ENCODE results near the gene EFCAB7. TPM values are rescaled to one million over a fixed set of nuclear protein-coding genes. Genes with fewer than 3 reads are reported as not detected.

EFCAB7 gene
- total RNA-seq, 6 donors from 2014 or later = 2.1 to 20.4 (median 4.7) TPM

DNA sequence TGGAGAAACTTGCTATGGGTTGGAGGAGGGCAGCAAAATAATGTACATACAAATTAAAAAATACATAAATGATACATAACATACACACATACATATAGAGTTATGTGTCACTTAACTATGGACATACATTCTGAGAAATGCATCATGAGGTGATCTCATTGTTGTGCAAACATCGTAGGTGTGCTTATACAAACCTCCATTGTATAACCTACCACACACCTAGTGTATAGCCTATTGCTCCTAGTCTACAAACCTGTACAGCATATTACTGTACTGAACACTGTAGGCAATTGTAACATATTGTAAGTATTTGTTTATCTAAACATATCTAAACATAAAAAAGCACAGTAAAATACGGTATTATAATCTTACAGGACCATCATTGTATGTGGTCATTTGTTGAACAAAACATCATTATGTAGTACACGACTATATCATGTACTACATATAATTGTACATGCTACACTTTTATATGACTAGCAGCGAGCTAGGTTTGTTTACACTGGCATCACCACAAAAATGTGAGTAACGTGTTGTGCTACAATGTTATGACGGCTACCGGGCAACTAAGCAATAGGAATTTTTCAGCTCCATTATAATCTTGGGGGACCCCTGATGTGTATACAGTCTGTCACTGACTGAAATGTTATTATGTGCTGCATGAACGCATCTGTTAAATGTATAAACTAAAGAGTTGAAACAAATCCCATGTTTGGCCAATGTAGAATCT is 35.8 kb upstream of the EFCAB7 start:
- H3K9me3 ChIP-seq = no peaks in the 10 kb centered on the region
- H3K27me3 ChIP-seq = no peaks in the 10 kb centered on the region
- TF ChIP-seq POLR2AphosphoS5 (IDR thresholded peaks at IDR 0.05) (no peak), POLR2A (IDR thresholded peaks at IDR 0.05) (no peak), EP300 (IDR thresholded peaks at IDR 0.05) (peak in 1 of 4 donors; percentile 40)
- TF ChIP-seq, protein P1, sequence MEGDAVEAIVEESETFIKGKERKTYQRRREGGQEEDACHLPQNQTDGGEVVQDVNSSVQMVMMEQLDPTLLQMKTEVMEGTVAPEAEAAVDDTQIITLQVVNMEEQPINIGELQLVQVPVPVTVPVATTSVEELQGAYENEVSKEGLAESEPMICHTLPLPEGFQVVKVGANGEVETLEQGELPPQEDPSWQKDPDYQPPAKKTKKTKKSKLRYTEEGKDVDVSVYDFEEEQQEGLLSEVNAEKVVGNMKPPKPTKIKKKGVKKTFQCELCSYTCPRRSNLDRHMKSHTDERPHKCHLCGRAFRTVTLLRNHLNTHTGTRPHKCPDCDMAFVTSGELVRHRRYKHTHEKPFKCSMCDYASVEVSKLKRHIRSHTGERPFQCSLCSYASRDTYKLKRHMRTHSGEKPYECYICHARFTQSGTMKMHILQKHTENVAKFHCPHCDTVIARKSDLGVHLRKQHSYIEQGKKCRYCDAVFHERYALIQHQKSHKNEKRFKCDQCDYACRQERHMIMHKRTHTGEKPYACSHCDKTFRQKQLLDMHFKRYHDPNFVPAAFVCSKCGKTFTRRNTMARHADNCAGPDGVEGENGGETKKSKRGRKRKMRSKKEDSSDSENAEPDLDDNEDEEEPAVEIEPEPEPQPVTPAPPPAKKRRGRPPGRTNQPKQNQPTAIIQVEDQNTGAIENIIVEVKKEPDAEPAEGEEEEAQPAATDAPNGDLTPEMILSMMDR (IDR thresholded peaks at IDR 0.05) = no peak
- H3K4me1 ChIP-seq = no peaks in the 10 kb centered on the region
- H3K4me3 ChIP-seq = no peak overlapping the region
- ATAC-seq (ENCODE audit: low FRiP score in 2 of 2) (no peak), DNase-seq (no peak)
- H3K36me3 ChIP-seq = no peaks in the 10 kb centered on the region
- WGBS, 2 donors = 76 to 85% methylated on average over 8 of the region's 8 CpGs
- H3K27ac ChIP-seq = no peak overlapping the region

DNA sequence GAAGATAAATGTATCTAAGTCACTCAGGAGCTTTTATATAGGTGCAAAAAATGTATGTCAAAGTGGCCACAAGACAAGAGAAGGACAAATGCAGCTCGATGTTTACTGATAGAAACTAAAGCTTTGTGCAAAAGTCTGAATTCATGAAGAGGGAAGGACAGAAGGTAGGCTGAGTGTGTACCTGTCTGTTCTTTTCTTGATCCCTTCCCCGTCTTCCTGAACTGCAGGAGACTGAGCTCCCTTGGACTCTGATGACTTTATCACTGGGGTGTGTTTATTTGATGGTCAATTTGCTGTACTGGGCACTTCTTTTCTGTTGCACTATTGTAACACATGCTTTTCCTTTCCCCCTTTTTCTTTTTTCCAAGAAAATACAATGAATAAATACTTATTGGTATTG is 25.7 kb upstream of the EFCAB7 start:
- no peak for ATAC-seq (ENCODE audit: low FRiP score in 2 of 2)

DNA sequence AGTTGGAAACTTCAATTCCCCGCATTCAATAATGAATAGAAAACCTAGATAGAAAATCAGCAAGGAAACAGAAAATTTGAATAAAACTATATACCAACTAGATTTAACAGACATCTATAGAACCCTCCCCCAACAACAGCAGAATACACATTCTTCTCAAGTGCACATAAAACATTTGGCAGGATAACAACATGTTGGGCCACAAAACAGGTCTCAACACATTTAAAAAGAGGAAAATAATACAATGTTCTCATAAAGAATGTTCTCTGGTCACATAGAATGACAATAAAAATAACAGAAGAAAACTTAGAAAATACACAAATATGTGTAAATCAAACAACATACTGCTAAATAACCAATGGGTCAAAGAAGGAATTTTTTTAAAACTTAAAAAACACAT is 25.2 kb upstream of the EFCAB7 start:
- TF ChIP-seq EP300 (IDR thresholded peaks at IDR 0.05) (no peak), POLR2A (IDR thresholded peaks at IDR 0.05) (no peak), POLR2AphosphoS5 (IDR thresholded peaks at IDR 0.05) (no peak)
- TF ChIP-seq, protein P1 (IDR thresholded peaks at IDR 0.05) = no peak
- no peaks in the 10 kb centered on the region for H3K36me3 ChIP-seq
- H3K4me1 ChIP-seq = no peaks in the 10 kb centered on the region
- H3K9me3 ChIP-seq = no peaks in the 10 kb centered on the region
- ATAC-seq (ENCODE audit: low FRiP score in 2 of 2) (no peak), DNase-seq (no peak)
- no peaks in the 10 kb centered on the region for H3K27me3 ChIP-seq
- 97 to 100% methylated on average over 1 of the region's 1 CpG for WGBS, 2 donors
- no peak overlapping the region for H3K27ac ChIP-seq
- no peak overlapping the region for H3K4me3 ChIP-seq

More for the DNA sequence above, 25.7 kb upstream of the EFCAB7 start:
- H3K4me3 ChIP-seq = no peak overlapping the region
- 91 to 98% methylated on average over 2 of the region's 2 CpGs for WGBS, 2 donors
- no peak overlapping the region for H3K27ac ChIP-seq
- no peaks in the 10 kb centered on the region for H3K36me3 ChIP-seq
- TF ChIP-seq EP300 (IDR thresholded peaks at IDR 0.05) = no peak
- no peak for TF ChIP-seq POLR2AphosphoS5 (IDR thresholded peaks at IDR 0.05)
- TF ChIP-seq, protein P1 (IDR thresholded peaks at IDR 0.05) = no peak
- no peak for TF ChIP-seq POLR2A (IDR thresholded peaks at IDR 0.05)
- no peak for DNase-seq
- H3K9me3 ChIP-seq = no peaks in the 10 kb centered on the region
- no peaks in the 10 kb centered on the region for H3K4me1 ChIP-seq
- H3K27me3 ChIP-seq = no peaks in the 10 kb centered on the region

DNA sequence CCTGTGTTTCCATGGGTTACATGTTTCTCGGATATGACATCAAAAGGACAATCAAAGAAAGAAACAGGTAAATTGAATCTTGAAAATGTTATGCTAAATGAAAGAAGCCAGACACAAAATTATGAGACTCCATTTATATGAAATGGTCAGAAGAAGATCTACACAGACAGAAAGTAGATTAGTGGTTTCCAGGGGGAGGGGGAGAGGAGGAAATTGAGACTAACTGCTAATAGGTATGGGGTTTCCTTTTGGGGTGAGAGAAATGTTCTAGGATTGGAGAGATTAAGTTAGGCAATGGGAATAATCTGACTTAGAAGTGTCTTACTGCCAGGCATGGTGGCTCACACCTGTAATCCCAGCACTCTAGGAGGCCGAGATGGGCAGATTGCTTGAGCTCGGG is 22.1 kb upstream of the EFCAB7 start:
- no peak for ATAC-seq (ENCODE audit: low FRiP score in 2 of 2)
- WGBS, 2 donors = 97 to 100% methylated on average over 3 of the region's 3 CpGs

More for the DNA sequence above, 22.1 kb upstream of the EFCAB7 start:
- no peaks in the 10 kb centered on the region for H3K36me3 ChIP-seq
- no peaks in the 10 kb centered on the region for H3K27me3 ChIP-seq
- H3K4me3 ChIP-seq = no peak overlapping the region
- H3K4me1 ChIP-seq = no peaks in the 10 kb centered on the region
- H3K9me3 ChIP-seq = no peaks in the 10 kb centered on the region
- no peak overlapping the region for H3K27ac ChIP-seq
- no peak for TF ChIP-seq POLR2AphosphoS5 (IDR thresholded peaks at IDR 0.05)
- TF ChIP-seq EP300 (IDR thresholded peaks at IDR 0.05) = no peak
- no peak for TF ChIP-seq POLR2A (IDR thresholded peaks at IDR 0.05)
- TF ChIP-seq, protein P1 (IDR thresholded peaks at IDR 0.05) = no peak
- DNase-seq = no peak
